HepG2 (cell line): Measurements from ENCODE around the gene C7orf57. TPM values are rescaled to one million over a fixed set of nuclear protein-coding genes. Genes with fewer than 3 reads are reported as not detected.

Experiments used
- KDM5B ChIP-seq: sonication (generic); formaldehyde crosslinking; IDR thresholded peaks from 2 replicates; pipeline ENCODE4 v1.4.0; 2020; ENCODE audit warnings: missing genetic modification reagents, mild to moderate bottlenecking, borderline replicate concordance
- MAFG ChIP-seq: sonication (generic); formaldehyde crosslinking; IDR thresholded peaks from 2 replicates; pipeline ENCODE4 v1.5.1; 2020; ENCODE audit warnings: mild to moderate bottlenecking, missing genetic modification reagents
- SIN3B ChIP-seq: fragments of 150-350 bp; IDR thresholded peaks from 2 replicates; pipeline ENCODE4 v1.6.1; 2014; ENCODE audit warnings: low read length
- ZKSCAN1 ChIP-seq: fragments of 150-350 bp; IDR thresholded peaks from 2 replicates; pipeline ENCODE4 v1.6.1; 2014; ENCODE audit warnings: low read length
- ZKSCAN5 ChIP-seq: sonication (generic); formaldehyde crosslinking; IDR thresholded peaks from 2 replicates; pipeline ENCODE4 v1.5.1; 2020; ENCODE audit warnings: mild to moderate bottlenecking, missing genetic modification reagents
- ZMYM2 ChIP-seq: sonication (generic); formaldehyde crosslinking; IDR thresholded peaks from 2 replicates; pipeline ENCODE4 v1.8.0; 2022; ENCODE audit warnings: mild to moderate bottlenecking, missing genetic modification reagents
- ZNF101 ChIP-seq: sonication (generic); formaldehyde crosslinking; IDR thresholded peaks from 2 replicates; pipeline ENCODE4 v1.4.0; 2020; ENCODE audit warnings: mild to moderate bottlenecking, low read depth, missing genetic modification reagents, borderline replicate concordance
- ZNF619 ChIP-seq: sonication (generic); formaldehyde crosslinking; IDR thresholded peaks from 2 replicates; pipeline ENCODE4 v1.4.0; 2020; ENCODE audit warnings: mild to moderate bottlenecking, missing genetic modification reagents
- polyA plus RNA-seq, 8 experiments: library from polyadenylated mRNA; depleted of rRNA in 3 of 8; stranded (reverse) in 7 of 8; unstranded in 1 of 8; fragments of >200 nt; fragmentation: Illumina TruSeq in 4 of 8; extraction: Trizol in 4 of 8; gene quantifications; 2 replicates each; pipeline versions ENCODE4 v1.2.1 to v1.2.3, GENCODE V29; 2011 to 2016; ENCODE audit warnings: low read depth in 4 of 8, missing spikeins in 1 of 8, mixed read lengths in 1 of 8; ENCODE audit not compliant: insufficient read depth in 1 of 8
- total RNA-seq, 5 experiments: library from RNA; depleted of rRNA; stranded (reverse); fragments of >200 nt; fragmentation: Illumina TruSeq; extraction: Trizol; gene quantifications; 2 replicates each; pipeline ENCODE4 v1.2.3, GENCODE V29; 2016; ENCODE audit warnings: low read depth in 1 of 5
- TF ChIP-seq, protein P1 (sequence below): sonication (generic); formaldehyde crosslinking; IDR thresholded peaks from 2 replicates; pipeline ENCODE4 v1.8.0; 2022; ENCODE audit warnings: mild to moderate bottlenecking, missing genetic modification reagents
- TF ChIP-seq, protein P2 (sequence below): sonication (generic); formaldehyde crosslinking; IDR thresholded peaks from 2 replicates; pipeline ENCODE4 v1.4.0; 2020; ENCODE audit warnings: missing genetic modification reagents, mild to moderate bottlenecking, borderline replicate concordance
- TF ChIP-seq, protein P3 (sequence below): sonication (generic); formaldehyde crosslinking; conservative IDR thresholded peaks from 2 replicates; pipeline ENCODE4 v1.8.0; 2022; ENCODE audit warnings: mild to moderate bottlenecking, moderate library complexity, missing genetic modification reagents
- TF ChIP-seq, protein P4 (sequence below): sonication (generic); formaldehyde crosslinking; IDR thresholded peaks from 2 replicates; pipeline ENCODE4 v1.9.0; 2021; ENCODE audit warnings: missing genetic modification reagents, mild to moderate bottlenecking, borderline replicate concordance
- TF ChIP-seq, protein P5 (sequence below): sonication (generic); formaldehyde crosslinking; IDR thresholded peaks from 2 replicates; pipeline ENCODE4 v1.4.0; 2020; ENCODE audit warnings: low read depth, mild to moderate bottlenecking, missing genetic modification reagents
- TF ChIP-seq, protein P6 (sequence below): sonication (generic); formaldehyde crosslinking; IDR thresholded peaks from 2 replicates; pipeline ENCODE4 v1.9.0; 2022; ENCODE audit warnings: missing genetic modification reagents, mild to moderate bottlenecking, borderline replicate concordance
- TF ChIP-seq, protein P7 (sequence below): sonication (generic); formaldehyde crosslinking; IDR thresholded peaks from 2 replicates; pipeline ENCODE4 v1.8.1; 2022; ENCODE audit warnings: mild to moderate bottlenecking, missing genetic modification reagents

The C7orf57 gene
- total and polyA plus RNA-seq, 2 of the 13 experiments (the other 11 are each of a cell fraction or from before 2014, with no cell fraction given), result not detected

DNA sequence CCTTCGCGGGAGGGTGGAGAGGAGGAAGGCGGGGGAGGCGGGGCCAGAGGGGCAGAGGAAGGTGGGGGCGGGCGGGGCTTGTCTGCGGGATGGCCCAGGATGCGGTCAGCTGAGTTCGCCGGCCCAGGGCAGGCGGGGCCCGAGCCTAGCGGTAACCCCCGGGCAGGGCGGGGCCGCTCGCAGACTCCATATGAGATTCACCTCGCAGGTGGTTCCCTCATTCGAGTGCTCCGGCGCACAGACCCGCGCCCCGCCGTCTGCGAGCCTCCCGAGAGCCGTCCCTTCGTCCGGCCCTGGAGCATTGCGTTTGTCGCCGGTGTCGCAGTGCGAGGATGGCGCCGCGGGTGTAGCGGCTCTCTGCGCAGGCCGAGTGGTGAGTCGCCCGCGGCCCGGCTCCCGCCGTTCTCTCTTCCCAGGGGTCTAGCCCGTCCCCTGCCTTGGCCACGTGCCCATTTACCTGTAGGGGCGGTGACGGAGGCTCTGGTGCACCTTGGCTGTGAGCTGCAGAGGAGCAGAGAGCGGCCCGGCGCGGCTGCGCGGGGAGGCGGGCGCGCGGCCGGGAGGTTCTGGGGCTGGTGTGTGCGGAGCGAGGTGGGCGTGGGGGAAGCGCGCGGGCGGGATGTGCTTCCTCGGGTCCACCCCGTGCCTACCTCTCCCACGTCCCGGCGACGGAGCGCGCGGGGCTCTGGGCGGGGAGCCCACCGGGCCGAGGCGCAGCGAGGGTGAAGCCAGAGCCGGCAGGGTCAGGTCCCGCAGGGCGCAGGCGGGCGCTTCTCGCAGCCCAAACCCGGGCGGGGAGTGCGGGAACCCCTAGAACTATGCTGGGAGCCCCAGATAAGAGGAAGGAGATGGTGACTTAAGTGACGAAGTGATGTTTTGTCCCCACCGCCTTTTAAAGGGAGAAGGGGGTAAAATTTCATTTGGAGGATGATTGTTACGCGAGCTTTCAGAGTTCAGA is 54.0 kb downstream of the C7orf57 start, which contains the start of gene UPP1 (continued):
- TF ChIP-seq, protein P1, sequence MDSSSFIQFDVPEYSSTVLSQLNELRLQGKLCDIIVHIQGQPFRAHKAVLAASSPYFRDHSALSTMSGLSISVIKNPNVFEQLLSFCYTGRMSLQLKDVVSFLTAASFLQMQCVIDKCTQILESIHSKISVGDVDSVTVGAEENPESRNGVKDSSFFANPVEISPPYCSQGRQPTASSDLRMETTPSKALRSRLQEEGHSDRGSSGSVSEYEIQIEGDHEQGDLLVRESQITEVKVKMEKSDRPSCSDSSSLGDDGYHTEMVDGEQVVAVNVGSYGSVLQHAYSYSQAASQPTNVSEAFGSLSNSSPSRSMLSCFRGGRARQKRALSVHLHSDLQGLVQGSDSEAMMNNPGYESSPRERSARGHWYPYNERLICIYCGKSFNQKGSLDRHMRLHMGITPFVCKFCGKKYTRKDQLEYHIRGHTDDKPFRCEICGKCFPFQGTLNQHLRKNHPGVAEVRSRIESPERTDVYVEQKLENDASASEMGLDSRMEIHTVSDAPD (CRISPR knock-in tag), result no peak; the same call in 1 of the 2 replicates
- TF ChIP-seq ZNF101 (CRISPR knock-in tag) (no peak), ZMYM2 (CRISPR knock-in tag) (no peak), KDM5B (CRISPR knock-in tag) (peak; percentile 67; the same call in 1 of the 2 replicates), SIN3B (no peak), ZKSCAN5 (no peak), ZKSCAN1 (no peak), ZNF619 (CRISPR knock-in tag) (no peak), MAFG (CRISPR knock-in tag) (no peak)
- TF ChIP-seq, protein P2, sequence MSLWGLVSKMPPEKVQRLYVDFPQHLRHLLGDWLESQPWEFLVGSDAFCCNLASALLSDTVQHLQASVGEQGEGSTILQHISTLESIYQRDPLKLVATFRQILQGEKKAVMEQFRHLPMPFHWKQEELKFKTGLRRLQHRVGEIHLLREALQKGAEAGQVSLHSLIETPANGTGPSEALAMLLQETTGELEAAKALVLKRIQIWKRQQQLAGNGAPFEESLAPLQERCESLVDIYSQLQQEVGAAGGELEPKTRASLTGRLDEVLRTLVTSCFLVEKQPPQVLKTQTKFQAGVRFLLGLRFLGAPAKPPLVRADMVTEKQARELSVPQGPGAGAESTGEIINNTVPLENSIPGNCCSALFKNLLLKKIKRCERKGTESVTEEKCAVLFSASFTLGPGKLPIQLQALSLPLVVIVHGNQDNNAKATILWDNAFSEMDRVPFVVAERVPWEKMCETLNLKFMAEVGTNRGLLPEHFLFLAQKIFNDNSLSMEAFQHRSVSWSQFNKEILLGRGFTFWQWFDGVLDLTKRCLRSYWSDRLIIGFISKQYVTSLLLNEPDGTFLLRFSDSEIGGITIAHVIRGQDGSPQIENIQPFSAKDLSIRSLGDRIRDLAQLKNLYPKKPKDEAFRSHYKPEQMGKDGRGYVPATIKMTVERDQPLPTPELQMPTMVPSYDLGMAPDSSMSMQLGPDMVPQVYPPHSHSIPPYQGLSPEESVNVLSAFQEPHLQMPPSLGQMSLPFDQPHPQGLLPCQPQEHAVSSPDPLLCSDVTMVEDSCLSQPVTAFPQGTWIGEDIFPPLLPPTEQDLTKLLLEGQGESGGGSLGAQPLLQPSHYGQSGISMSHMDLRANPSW (CRISPR knock-in tag), result no peak
- TF ChIP-seq, protein P3, sequence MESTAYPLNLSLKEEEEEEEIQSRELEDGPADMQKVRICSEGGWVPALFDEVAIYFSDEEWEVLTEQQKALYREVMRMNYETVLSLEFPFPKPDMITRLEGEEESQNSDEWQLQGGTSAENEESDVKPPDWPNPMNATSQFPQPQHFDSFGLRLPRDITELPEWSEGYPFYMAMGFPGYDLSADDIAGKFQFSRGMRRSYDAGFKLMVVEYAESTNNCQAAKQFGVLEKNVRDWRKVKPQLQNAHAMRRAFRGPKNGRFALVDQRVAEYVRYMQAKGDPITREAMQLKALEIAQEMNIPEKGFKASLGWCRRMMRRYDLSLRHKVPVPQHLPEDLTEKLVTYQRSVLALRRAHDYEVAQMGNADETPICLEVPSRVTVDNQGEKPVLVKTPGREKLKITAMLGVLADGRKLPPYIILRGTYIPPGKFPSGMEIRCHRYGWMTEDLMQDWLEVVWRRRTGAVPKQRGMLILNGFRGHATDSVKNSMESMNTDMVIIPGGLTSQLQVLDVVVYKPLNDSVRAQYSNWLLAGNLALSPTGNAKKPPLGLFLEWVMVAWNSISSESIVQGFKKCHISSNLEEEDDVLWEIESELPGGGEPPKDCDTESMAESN (CRISPR knock-in tag), result peak; percentile 28; the same call in 1 of the 2 replicates
- TF ChIP-seq, protein P4, sequence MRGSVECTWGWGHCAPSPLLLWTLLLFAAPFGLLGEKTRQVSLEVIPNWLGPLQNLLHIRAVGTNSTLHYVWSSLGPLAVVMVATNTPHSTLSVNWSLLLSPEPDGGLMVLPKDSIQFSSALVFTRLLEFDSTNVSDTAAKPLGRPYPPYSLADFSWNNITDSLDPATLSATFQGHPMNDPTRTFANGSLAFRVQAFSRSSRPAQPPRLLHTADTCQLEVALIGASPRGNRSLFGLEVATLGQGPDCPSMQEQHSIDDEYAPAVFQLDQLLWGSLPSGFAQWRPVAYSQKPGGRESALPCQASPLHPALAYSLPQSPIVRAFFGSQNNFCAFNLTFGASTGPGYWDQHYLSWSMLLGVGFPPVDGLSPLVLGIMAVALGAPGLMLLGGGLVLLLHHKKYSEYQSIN (CRISPR knock-in tag), result no peak
- TF ChIP-seq, protein P5, sequence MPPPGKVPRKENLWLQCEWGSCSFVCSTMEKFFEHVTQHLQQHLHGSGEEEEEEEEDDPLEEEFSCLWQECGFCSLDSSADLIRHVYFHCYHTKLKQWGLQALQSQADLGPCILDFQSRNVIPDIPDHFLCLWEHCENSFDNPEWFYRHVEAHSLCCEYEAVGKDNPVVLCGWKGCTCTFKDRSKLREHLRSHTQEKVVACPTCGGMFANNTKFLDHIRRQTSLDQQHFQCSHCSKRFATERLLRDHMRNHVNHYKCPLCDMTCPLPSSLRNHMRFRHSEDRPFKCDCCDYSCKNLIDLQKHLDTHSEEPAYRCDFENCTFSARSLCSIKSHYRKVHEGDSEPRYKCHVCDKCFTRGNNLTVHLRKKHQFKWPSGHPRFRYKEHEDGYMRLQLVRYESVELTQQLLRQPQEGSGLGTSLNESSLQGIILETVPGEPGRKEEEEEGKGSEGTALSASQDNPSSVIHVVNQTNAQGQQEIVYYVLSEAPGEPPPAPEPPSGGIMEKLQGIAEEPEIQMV (CRISPR knock-in tag), result no peak
- TF ChIP-seq, protein P6, sequence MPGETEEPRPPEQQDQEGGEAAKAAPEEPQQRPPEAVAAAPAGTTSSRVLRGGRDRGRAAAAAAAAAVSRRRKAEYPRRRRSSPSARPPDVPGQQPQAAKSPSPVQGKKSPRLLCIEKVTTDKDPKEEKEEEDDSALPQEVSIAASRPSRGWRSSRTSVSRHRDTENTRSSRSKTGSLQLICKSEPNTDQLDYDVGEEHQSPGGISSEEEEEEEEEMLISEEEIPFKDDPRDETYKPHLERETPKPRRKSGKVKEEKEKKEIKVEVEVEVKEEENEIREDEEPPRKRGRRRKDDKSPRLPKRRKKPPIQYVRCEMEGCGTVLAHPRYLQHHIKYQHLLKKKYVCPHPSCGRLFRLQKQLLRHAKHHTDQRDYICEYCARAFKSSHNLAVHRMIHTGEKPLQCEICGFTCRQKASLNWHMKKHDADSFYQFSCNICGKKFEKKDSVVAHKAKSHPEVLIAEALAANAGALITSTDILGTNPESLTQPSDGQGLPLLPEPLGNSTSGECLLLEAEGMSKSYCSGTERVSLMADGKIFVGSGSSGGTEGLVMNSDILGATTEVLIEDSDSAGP (CRISPR knock-in tag), result peak; percentile 4; the same call in 1 of the 2 replicates
- TF ChIP-seq, protein P7, sequence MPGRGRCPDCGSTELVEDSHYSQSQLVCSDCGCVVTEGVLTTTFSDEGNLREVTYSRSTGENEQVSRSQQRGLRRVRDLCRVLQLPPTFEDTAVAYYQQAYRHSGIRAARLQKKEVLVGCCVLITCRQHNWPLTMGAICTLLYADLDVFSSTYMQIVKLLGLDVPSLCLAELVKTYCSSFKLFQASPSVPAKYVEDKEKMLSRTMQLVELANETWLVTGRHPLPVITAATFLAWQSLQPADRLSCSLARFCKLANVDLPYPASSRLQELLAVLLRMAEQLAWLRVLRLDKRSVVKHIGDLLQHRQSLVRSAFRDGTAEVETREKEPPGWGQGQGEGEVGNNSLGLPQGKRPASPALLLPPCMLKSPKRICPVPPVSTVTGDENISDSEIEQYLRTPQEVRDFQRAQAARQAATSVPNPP (CRISPR knock-in tag), result no peak
